ENCODE data around the gene MPRIP.
A peak's percentile ranks its signal among the peaks of the same experiment; 100 is the strongest.

Gene MPRIP

GRCh38 chr17:17077101-17077500 lies 34.8 kb downstream of the MPRIP start:
- TF ChIP-seq, protein P1, sequence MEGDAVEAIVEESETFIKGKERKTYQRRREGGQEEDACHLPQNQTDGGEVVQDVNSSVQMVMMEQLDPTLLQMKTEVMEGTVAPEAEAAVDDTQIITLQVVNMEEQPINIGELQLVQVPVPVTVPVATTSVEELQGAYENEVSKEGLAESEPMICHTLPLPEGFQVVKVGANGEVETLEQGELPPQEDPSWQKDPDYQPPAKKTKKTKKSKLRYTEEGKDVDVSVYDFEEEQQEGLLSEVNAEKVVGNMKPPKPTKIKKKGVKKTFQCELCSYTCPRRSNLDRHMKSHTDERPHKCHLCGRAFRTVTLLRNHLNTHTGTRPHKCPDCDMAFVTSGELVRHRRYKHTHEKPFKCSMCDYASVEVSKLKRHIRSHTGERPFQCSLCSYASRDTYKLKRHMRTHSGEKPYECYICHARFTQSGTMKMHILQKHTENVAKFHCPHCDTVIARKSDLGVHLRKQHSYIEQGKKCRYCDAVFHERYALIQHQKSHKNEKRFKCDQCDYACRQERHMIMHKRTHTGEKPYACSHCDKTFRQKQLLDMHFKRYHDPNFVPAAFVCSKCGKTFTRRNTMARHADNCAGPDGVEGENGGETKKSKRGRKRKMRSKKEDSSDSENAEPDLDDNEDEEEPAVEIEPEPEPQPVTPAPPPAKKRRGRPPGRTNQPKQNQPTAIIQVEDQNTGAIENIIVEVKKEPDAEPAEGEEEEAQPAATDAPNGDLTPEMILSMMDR (IDR thresholded peaks at IDR 0.05; ENCODE audit: low read depth, low read length) = no peak
- H3K4me3 ChIP-seq (replicated peaks in 1 of 2; ENCODE audit: low read depth in 2 of 2, low read length in 2 of 2) = no peak overlapping the region
- no peak for DNase-seq (ENCODE audit: low read depth in 2 of 2)

DNA sequence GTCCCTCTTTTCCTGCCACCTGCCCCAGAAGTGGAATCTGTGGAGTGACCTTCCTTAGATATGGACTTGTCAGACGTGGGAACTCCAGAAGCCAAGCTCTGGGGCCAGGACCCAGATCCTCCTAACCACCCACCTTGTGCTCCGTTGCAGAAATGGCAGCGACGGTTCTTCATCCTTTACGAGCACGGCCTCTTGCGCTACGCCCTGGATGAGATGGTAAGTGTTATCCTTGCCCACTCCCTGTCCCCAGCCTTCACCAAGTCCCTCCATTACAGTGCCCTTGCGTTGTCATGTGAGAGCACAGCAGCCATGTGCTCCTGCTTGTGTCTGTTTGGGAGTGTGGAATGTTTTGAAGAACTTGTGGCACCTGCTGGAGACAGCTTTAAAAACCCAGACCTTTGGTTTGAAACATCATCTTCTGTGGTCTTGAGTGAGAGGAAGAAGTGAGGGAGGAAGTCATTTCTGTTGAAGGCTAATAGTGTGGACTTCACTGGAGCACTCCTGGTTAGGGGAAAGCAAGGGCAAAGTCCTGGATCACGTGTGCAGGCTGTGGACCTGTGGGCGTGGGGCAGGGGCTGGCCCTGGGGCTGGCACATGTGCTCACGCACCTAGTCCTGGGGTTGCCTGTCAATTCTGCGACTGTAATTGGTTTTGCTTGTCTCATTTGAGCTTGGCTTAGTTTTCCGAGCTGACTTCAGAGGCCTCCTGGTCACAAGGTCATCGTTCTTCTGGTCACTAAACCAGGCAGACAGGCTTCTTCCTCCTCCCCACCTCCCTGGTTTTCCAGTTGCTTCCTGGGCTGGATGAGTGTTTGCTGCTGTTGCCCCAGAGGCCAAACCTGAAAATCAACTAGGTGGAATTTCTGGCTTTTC lies 35.8 kb downstream of the MPRIP start:
- no peak overlapping the region for H3K4me3 ChIP-seq (replicated peaks in 1 of 2; ENCODE audit: low read depth in 2 of 2, low read length in 2 of 2)
- DNase-seq (ENCODE audit: low read depth in 2 of 2) = no peak
- TF ChIP-seq, protein P1 (IDR thresholded peaks at IDR 0.05; ENCODE audit: low read depth, low read length) = no peak

GRCh38 chr17:17078832-17079231 lies 36.6 kb downstream of the MPRIP start:
- TF ChIP-seq, protein P1 (IDR thresholded peaks at IDR 0.05; ENCODE audit: low read depth, low read length) = no peak
- no peak for DNase-seq (ENCODE audit: low read depth in 2 of 2)
- H3K4me3 ChIP-seq (replicated peaks in 1 of 2; ENCODE audit: low read depth in 2 of 2, low read length in 2 of 2) = no peak overlapping the region

DNA sequence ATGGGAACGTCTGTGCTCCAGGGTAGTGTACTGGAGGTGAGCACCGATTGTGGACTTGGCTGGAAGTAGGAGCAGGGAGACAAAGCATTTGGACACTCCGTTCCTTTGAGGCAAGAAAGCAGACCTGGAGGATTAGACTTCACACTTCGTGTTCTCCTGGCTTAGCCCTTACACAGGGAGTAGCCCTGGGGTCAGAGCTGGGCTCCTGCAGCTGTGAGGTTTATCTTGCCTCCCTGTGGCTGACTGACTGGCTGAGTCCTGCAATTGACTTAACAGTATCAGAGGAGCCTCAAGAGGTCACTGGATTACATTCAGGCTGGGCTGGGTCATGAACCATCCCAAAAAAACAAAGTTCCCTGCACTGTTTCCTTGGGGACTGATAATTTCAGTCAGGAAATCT lies 37.1 kb downstream of the MPRIP start:
- H3K4me3 ChIP-seq (replicated peaks in 1 of 2; ENCODE audit: low read depth in 2 of 2, low read length in 2 of 2) = no peak overlapping the region
- TF ChIP-seq, protein P1 (IDR thresholded peaks at IDR 0.05; ENCODE audit: low read depth, low read length) = no peak
- DNase-seq (ENCODE audit: low read depth in 2 of 2) = no peak

DNA sequence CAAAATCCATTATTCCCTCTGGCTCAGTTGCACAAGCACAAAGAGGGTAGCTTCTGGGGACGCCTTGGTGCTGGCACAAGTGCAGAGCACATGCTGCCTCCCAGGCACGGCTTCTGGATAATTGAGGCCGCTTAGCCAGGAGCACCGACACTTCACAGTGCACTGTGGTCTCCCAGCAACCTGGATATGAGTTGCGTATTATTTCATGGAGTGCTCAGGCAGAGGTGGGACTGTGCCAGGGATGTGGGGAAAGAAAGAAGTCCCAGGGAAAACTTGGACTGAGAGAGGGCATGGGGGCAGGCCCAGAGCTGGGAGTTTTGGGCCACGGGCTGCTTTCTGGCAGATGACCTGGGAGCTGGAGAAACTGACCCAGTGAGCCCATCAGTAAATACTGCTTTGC lies 37.5 kb downstream of the MPRIP start:
- peak in 1 of 2 donors; percentile 36 for DNase-seq (ENCODE audit: low read depth in 2 of 2)
- no peak overlapping the region for H3K4me3 ChIP-seq (replicated peaks in 1 of 2; ENCODE audit: low read depth in 2 of 2, low read length in 2 of 2)
- TF ChIP-seq, protein P1 (IDR thresholded peaks at IDR 0.05; ENCODE audit: low read depth, low read length) = no peak

- no peak for DNase-seq (ENCODE audit: low read depth in 2 of 2)
- TF ChIP-seq, protein P1 (IDR thresholded peaks at IDR 0.05; ENCODE audit: low read depth, low read length) = no peak
- no peak overlapping the region for H3K4me3 ChIP-seq (replicated peaks in 1 of 2; ENCODE audit: low read depth in 2 of 2, low read length in 2 of 2)
Measured at GRCh38 chr17:17080181-17080631, 37.9 kb downstream of the MPRIP start.

Measured in cardiac fibroblast (primary cell).